Common myeloid progenitor, CD34-positive (primary cell): ENCODE results near the gene OGFOD3.
A peak's percentile ranks its signal among the peaks of the same experiment; 100 is the strongest.
"Not testable (repeated sequence)": the region's sequence is repeated elsewhere in the genome, so short reads cannot be mapped to it uniquely, and the experiment has no call there.

Experiments
- CTCF ChIA-PET: fragments of 350-600 bp; sonication (Branson Sonifier 250); formaldehyde crosslinking; loops from one replicate; lab custom pipeline; 2021; ENCODE audit warnings: antibody characterized with exemption; lab: Charles Lee
- POLR2A ChIA-PET: fragments of 350-600 bp; sonication (Branson Sonifier 250); formaldehyde crosslinking; loops from one replicate; lab custom pipeline; 2021; ENCODE audit warnings: antibody characterized with exemption; lab: Charles Lee
- DNase-seq, 3 donors: peaks; one replicate each; pipeline versions ENCODE4 v3.0.0 to v3.0.0-alpha.2; 2013
- H3K27ac ChIP-seq, 2 experiments: 1 replicate in 1 of 2; 2 replicates in 1 of 2; pipeline ENCODE4 v1.7.0; 2013; ENCODE audit warnings: inconsistent platforms in 2 of 2, low read length in 2 of 2, mild to moderate bottlenecking in 2 of 2, low read depth in 1 of 2, moderate library complexity in 1 of 2; ENCODE audit not compliant: severe bottlenecking in 2 of 2, insufficient read depth in 1 of 2, poor library complexity in 1 of 2
- H3K27me3 ChIP-seq, 5 experiments: replicated peaks in 2 of 5; 1 replicate in 3 of 5; 2 replicates in 2 of 5; pipeline versions ENCODE4 v1.6.1 to v1.7.0; 2013; ENCODE audit warnings: low read length in 4 of 5, mild to moderate bottlenecking in 2 of 5, moderate library complexity in 2 of 5, inconsistent platforms in 1 of 5; ENCODE audit not compliant: insufficient read depth in 5 of 5, control insufficient read depth in 4 of 5
- H3K36me3 ChIP-seq, 4 experiments: 1 replicate in 2 of 4; 2 replicates in 2 of 4; pipeline versions ENCODE4 v1.6.1 to v1.7.0; 2013; ENCODE audit warnings: low read length in 3 of 4, control low read depth in 1 of 4, mild to moderate bottlenecking in 1 of 4; ENCODE audit not compliant: control insufficient read depth in 4 of 4, insufficient read depth in 4 of 4
- H3K4me1 ChIP-seq, 4 experiments: 1 replicate in 3 of 4; 2 replicates in 1 of 4; pipeline versions ENCODE4 v1.6.1 to v1.7.1; 2013; ENCODE audit warnings: low read length in 3 of 4, mild to moderate bottlenecking in 3 of 4, control low read depth in 1 of 4, inconsistent platforms in 1 of 4, moderate library complexity in 1 of 4; ENCODE audit not compliant: control insufficient read depth in 4 of 4, insufficient read depth in 4 of 4; ENCODE audit errors: control extremely low read depth in 1 of 4
- H3K4me3 ChIP-seq, 7 experiments: 1 replicate in 4 of 7; 2 replicates in 3 of 7; pipeline versions ENCODE4 v1.5.1 to v1.7.0; 2013; ENCODE audit warnings: mild to moderate bottlenecking in 7 of 7, low read length in 6 of 7, moderate library complexity in 6 of 7, inconsistent platforms in 2 of 7, low read depth in 2 of 7, control low read depth in 1 of 7; ENCODE audit not compliant: insufficient read depth in 4 of 7, control insufficient read depth in 1 of 7; ENCODE audit errors: extremely low read depth in 1 of 7
- H3K9me3 ChIP-seq, 5 experiments: 1 replicate in 4 of 5; 2 replicates in 1 of 5; pipeline versions ENCODE4 v1.6.1 to v1.7.1; 2013; ENCODE audit warnings: low read length in 4 of 5, mild to moderate bottlenecking in 2 of 5, inconsistent platforms in 1 of 5, low read depth in 1 of 5, moderate library complexity in 1 of 5; ENCODE audit not compliant: control insufficient read depth in 4 of 5, insufficient read depth in 2 of 5; ENCODE audit errors: control extremely low read depth in 1 of 5
- WGBS: methylation state at CpG from one replicate; pipeline ENCODE4 v1.1.5; 2013; ENCODE audit not compliant: insufficient coverage; 5-methylcytosine and 5-hydroxymethylcytosine counted together

The OGFOD3 gene

DNA sequence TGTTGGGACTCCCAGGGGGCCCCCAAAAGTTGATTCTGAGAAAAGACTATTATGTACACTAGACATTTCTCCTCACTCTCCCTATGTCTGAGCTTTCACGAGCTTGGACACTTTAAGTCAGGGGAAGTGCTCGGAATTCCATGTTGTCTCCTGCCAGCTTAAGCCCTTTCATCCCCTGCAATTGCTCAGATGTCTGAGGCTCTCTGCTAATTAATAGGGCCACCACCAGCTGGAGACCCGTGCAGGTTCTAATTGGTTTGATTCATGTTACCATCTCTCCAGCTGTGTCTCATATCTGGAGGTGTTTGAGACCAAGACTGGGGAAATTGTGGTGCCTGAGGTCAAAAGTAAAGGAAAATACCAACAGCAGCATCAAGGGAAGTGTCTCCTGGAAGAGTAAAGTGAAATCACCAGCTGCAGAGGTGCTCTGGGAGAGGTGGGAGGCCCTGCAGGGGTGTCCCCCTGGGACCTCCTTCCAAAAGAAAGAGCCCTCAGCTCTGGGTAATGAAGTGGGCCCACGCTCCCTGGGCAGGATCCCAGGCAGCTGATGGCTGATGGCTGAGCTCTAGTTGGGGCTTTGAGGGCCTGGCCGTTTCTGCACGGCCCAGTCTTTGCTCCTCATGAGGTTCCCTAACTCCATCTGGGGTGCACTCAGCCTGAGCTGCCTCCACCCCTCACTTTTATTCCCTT, 52.6 kb downstream of the OGFOD3 start:
- Histone ChIP-seq H3K27ac (no peak overlapping the region), H3K27me3 (peaks cover 4 to 31% (median 12%) of the 10 kb centered on the region in 5 experiments), H3K36me3 (no peaks in the 10 kb centered on the region), H3K4me1 (peaks cover 0 to 5% (median 4%) of the 10 kb centered on the region in 4 experiments), H3K4me3 (no peak overlapping the region), H3K9me3 (no peaks in the 10 kb centered on the region)
- ChIA-PET CTCF (interaction anchor here (1.2 to 2.0 kb wide), 4 partner anchors 10 to 15 kb away, joined by 3 to 6 read pairs (median 4); no protein-coding TSS in a partner anchor), POLR2A (no interaction called here)
- 84% methylated on average over 4 of the region's 6 CpGs for WGBS
- DNase-seq: no peak

- H3K27me3 ChIP-seq: peaks cover 0 to 4% (median 2%) of the 10 kb centered on the region in 5 experiments
- peaks cover 0 to 7% (median 1%) of the 10 kb centered on the region in 4 experiments for H3K4me1 ChIP-seq
- ChIA-PET CTCF (no interaction called here), POLR2A (interaction anchor here (1.2 kb wide), 1 partner anchor 9 kb away, joined by 4 read pairs; no protein-coding TSS in a partner anchor)
- no peak for DNase-seq
- WGBS: 100% methylated on average over 6 of the region's 6 CpGs
- H3K36me3 ChIP-seq: no peaks in the 10 kb centered on the region
- H3K27ac ChIP-seq: no peak overlapping the region
- no peak overlapping the region for H3K4me3 ChIP-seq
- no peaks in the 10 kb centered on the region for H3K9me3 ChIP-seq
Measured at GRCh38 chr17:82361885-82362633, 56.3 kb downstream of the OGFOD3 start.

DNA sequence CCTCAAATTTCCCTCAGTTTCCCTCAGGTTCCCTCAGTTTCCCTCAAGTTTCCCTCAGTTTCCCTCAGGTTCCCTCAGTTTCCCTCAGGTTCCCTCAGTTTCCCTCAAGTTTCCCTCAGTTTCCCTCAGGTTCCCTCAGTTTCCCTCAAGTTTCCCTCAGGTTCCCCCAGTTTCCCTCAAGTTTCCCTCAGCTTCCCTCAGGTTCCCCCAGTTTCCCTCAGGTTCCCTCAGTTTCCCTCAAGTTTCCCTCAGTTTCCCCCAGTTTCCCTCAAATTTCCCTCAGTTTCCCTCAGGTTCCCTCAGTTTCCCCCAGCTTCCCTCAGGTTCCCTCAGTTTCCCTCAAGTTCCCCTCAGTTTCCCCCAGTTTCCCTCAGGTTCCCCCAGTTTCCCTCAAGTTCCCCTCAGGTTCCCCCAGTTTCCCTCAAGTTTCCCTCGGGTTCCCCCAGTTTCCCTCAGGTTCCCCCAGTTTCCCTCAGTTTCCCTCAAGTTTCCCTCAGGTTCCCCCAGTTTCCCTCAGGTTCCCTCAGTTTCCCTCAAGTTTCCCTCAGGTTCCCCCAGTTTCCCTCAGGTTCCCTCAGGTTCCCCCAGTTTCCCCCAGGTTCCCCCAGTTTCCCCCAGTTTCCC, 58.8 kb downstream of the OGFOD3 start:
- H3K27ac ChIP-seq, POLR2A ChIA-PET, CTCF ChIA-PET, H3K4me3 ChIP-seq, H3K27me3 ChIP-seq, H3K9me3 ChIP-seq, DNase-seq, H3K36me3 ChIP-seq, H3K4me1 ChIP-seq: not testable (repeated sequence)
- no CpG with 5 or more reads among the region's 1 CpG for WGBS

DNA sequence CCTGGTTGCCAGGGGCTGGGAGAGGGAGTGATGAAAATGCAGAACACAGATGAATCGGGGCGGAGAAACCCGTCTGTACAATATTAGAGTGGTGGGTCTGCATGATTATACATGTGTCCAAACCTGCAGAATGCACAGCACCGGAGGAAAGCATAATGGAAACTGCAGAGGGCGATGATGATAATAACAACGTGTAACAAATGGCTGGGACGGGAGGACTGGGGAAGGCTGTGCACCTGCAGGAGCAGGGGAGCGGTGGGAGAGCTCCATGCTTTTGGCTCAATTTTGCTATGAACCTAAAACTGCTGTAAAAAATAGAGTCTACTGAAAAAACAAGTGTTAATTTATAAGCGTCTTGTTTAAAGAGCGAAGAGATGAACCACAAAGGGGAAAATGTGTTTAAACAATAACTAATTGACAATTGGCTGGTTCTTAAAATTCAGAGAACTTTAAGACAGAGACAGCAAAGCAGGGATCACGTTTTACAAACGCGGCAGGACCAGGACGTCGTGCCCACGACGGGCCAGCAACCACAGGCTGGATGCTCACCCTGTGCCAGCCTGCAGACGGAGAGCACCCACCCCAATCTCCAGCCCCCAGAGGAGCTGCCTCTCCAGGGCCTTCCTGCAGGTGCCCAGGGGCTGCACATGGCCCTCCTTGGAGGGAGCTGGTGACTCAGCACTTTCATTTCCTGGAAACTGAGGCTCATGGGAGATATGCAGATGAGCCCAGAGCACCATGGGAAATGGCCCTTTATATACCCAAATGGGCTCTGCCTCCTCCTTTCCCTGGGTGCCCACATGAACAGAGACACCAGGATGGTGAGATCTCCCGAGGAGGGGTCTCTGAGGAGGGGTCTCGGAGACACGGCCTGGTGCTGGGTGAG, 59.7 kb downstream of the OGFOD3 start, which contains the start of gene TEX19:
Gene TEX19 (plus strand): TSS at position 783 of the 886 bp plus-strand sequence. CDS start 2,904 bp downstream, outside the sequence.
- 68% methylated on average over 19 of the region's 21 CpGs for WGBS
- peaks cover 0 to 7% (median 1%) of the 10 kb centered on the region in 4 experiments for H3K4me1 ChIP-seq
- H3K4me3 ChIP-seq: no peak within 1 kb of the TSS
- ChIA-PET CTCF (interaction anchor here (0.9 to 1.5 kb wide), 4 partner anchors 52 to 196 kb away, joined by 3 to 4 read pairs (median 4); no protein-coding TSS in a partner anchor), POLR2A (no interaction called here)
- no peak within 1 kb of the TSS for H3K27ac ChIP-seq
- H3K27me3 ChIP-seq: peaks cover 0 to 7% (median 0%) of the 10 kb centered on the region in 5 experiments
- peak in 2 of 3 donors; percentile 66 to 71 for DNase-seq
- H3K9me3 ChIP-seq: no peaks in the 10 kb centered on the region
- H3K36me3 ChIP-seq: no peaks in the 10 kb centered on the region

DNA sequence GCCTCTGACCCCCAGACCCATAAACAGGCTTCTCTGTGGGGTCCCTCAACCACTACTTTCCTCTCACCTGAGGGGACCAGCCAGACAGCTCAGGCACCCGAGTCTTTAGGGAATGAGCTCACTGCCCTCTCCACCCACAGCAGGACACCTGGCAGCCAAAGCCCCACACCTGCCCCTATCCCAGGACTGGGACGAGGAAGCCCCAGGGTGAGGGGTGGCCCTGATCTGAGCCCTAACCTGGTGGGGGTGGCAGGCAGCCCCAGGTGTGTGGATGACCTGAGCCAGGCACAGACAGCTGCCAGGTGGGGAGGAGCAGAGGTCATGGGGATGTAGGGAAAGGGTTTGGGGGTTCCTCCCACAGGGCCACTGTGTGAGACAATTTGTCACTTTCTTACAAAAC, 61.0 kb downstream of the OGFOD3 start:
- CTCF ChIA-PET: interaction anchor here (1.0 to 2.4 kb wide), 5 partner anchors 57 to 197 kb away, joined by 3 to 5 read pairs (median 4); no protein-coding TSS in a partner anchor
- Histone ChIP-seq H3K9me3 (no peaks in the 10 kb centered on the region), H3K4me3 (no peak overlapping the region), H3K27me3 (peaks cover 0 to 7% (median 0%) of the 10 kb centered on the region in 5 experiments), H3K4me1 (peaks cover 0 to 7% (median 1%) of the 10 kb centered on the region in 4 experiments), H3K36me3 (no peaks in the 10 kb centered on the region), H3K27ac (no peak overlapping the region)
- POLR2A ChIA-PET: no interaction called here
- no peak for DNase-seq
- WGBS: 80% methylated on average over 1 of the region's 2 CpGs

DNA sequence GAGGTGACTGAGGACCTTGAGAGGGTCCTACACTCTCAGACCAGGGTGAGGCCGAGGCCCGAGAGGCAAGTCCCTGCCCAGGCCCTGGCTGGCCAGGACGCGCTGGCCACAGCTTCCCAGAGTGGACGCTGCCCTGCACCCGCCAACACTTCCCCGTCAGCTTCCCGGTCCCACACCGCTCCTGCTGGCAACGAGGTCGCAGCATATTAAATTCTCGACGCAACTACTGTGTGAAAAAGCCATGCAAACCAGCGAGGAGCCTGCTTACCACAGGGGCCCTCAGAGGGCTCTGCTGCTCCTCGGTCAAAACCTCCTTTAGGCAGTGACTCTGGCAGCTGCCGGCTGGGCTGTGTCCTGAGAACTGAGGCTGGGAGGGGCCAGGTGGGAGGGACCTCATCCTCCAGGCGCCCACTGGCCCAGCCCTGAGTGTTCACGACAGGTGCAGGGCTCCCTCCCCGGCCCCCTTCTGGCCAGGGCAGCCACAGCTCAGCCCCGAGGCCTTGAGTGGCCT, 61.5 kb downstream of the OGFOD3 start:
- CTCF ChIA-PET: interaction anchor here (1.2 to 2.4 kb wide), 5 partner anchors 9 to 198 kb away, joined by 3 to 5 read pairs (median 3); no protein-coding TSS in a partner anchor
- POLR2A ChIA-PET: no interaction called here
- Histone ChIP-seq H3K9me3 (no peaks in the 10 kb centered on the region), H3K27me3 (peaks cover 0 to 6% (median 0%) of the 10 kb centered on the region in 5 experiments), H3K4me3 (no peak overlapping the region), H3K36me3 (no peaks in the 10 kb centered on the region), H3K4me1 (peaks cover 0 to 9% (median 2%) of the 10 kb centered on the region in 4 experiments), H3K27ac (no peak overlapping the region)
- WGBS: 88% methylated on average over 20 of the region's 20 CpGs
- no peak for DNase-seq
